ENCODE data around the gene PSMD9.
A peak's percentile ranks its signal among the peaks of the same experiment; 100 is the strongest.
"Not testable (repeated sequence)": the region's sequence is repeated elsewhere in the genome, so short reads cannot be mapped to it uniquely, and the experiment has no call there.

The PSMD9 gene

GRCh38 chr12:121873216-121873569 is 15.4 kb upstream of the PSMD9 start:
- DNase-seq (ENCODE audit: low read depth in 2 of 2) = no peak

- DNase-seq (ENCODE audit: low read depth in 2 of 2) = no peak
Observed at GRCh38 chr12:121874071-121874470, 14.5 kb upstream of the PSMD9 start.

GRCh38 chr12:121875582-121875981 is 13.0 kb upstream of the PSMD9 start:
- DNase-seq (ENCODE audit: low read depth in 2 of 2) = no peak

GRCh38 chr12:121876080-121876447 is 12.5 kb upstream of the PSMD9 start:
- not testable (repeated sequence) for DNase-seq (ENCODE audit: low read depth in 2 of 2)

GRCh38 chr12:121883315-121883660 is 5.3 kb upstream of the PSMD9 start:
- DNase-seq (ENCODE audit: low read depth in 2 of 2) = no peak

GRCh38 chr12:121885129-121885528 is 3.5 kb upstream of the PSMD9 start:
- DNase-seq (ENCODE audit: low read depth in 2 of 2) = not testable (repeated sequence)

GRCh38 chr12:121888083-121888477 is 510 bp upstream of the PSMD9 start:
- DNase-seq (ENCODE audit: low read depth in 2 of 2) = no peak

- no peak for DNase-seq (ENCODE audit: low read depth in 2 of 2)
Observed at GRCh38 chr12:121889274-121889624, 659 bp downstream of the PSMD9 start.

- DNase-seq (ENCODE audit: low read depth in 2 of 2) = not testable (repeated sequence)
Observed at GRCh38 chr12:121889661-121890060, 1.1 kb downstream of the PSMD9 start.

GRCh38 chr12:121892673-121893561 is 4.3 kb downstream of the PSMD9 start:
- no peak for DNase-seq (ENCODE audit: low read depth in 2 of 2)

- DNase-seq (ENCODE audit: low read depth in 2 of 2) = no peak
Observed at GRCh38 chr12:121893961-121894460, 5.4 kb downstream of the PSMD9 start.

GRCh38 chr12:121894633-121895032 is 6.0 kb downstream of the PSMD9 start:
- DNase-seq (ENCODE audit: low read depth in 2 of 2) = no peak

- DNase-seq (ENCODE audit: low read depth in 2 of 2) = no peak
Observed at GRCh38 chr12:121898287-121898686, 9.7 kb downstream of the PSMD9 start.

GRCh38 chr12:121899590-121899989 is 11.0 kb downstream of the PSMD9 start:
- no peak for DNase-seq (ENCODE audit: low read depth in 2 of 2)

- DNase-seq (ENCODE audit: low read depth in 2 of 2) = no peak
Observed at GRCh38 chr12:121903202-121903601, 14.6 kb downstream of the PSMD9 start.

- DNase-seq (ENCODE audit: low read depth in 2 of 2) = no peak
Observed at GRCh38 chr12:121905746-121906145, 17.2 kb downstream of the PSMD9 start.

- DNase-seq (ENCODE audit: low read depth in 2 of 2) = no peak
Observed at GRCh38 chr12:121908702-121909101, 20.1 kb downstream of the PSMD9 start.

- no peak for DNase-seq (ENCODE audit: low read depth in 2 of 2)
Observed at GRCh38 chr12:121911824-121912585, 23.4 kb downstream of the PSMD9 start.

GRCh38 chr12:121915841-121916321 is 27.3 kb downstream of the PSMD9 start:
- no peak for DNase-seq (ENCODE audit: low read depth in 2 of 2)

- DNase-seq (ENCODE audit: low read depth in 2 of 2) = no peak
Observed at GRCh38 chr12:121916719-121917118, 28.1 kb downstream of the PSMD9 start.

GRCh38 chr12:121917950-121918678 is 29.5 kb downstream of the PSMD9 start, which contains the start of gene CFAP251:
CFAP251 (plus strand) TSS chr12:121918592; CDS start chr12:121921306, 2,714 bp downstream.
- peak; percentile 89 to 95 for DNase-seq (ENCODE audit: low read depth in 2 of 2)

GRCh38 chr12:121918679-121919038 is 30.1 kb downstream of the PSMD9 start:
- no peak for DNase-seq (ENCODE audit: low read depth in 2 of 2)
